Measurements from ENCODE around the gene PATE2.

PATE2 gene

GRCh38 chr11:125762445-125762844 is 16.2 kb downstream of the PATE2 start:
- H3K27me3 Mint-ChIP-seq = peaks cover 13% of the 10 kb centered on the region
- peaks cover 8% of the 10 kb centered on the region for H3K9me3 Mint-ChIP-seq (ENCODE audit: low read depth)
- no peaks in the 10 kb centered on the region for H3K4me1 Mint-ChIP-seq (ENCODE audit: low read depth)
- H3K36me3 Mint-ChIP-seq = no peaks in the 10 kb centered on the region
- no peak overlapping the region for H3K27ac Mint-ChIP-seq
- H3K4me3 Mint-ChIP-seq = no peak overlapping the region

- Mint-ChIP-seq H3K27me3 (peaks cover 23% of the 10 kb centered on the region), H3K36me3 (no peaks in the 10 kb centered on the region), H3K4me3 (no peak overlapping the region), H3K4me1 (ENCODE audit: low read depth) (no peaks in the 10 kb centered on the region), H3K9me3 (ENCODE audit: low read depth) (peaks cover 10% of the 10 kb centered on the region), H3K27ac (no peak overlapping the region)
Measured at GRCh38 chr11:125756050-125756449, 22.6 kb downstream of the PATE2 start.

- no peak overlapping the region for H3K4me3 Mint-ChIP-seq
Measured at GRCh38 chr11:125750629-125751028, 28.0 kb downstream of the PATE2 start.

GRCh38 chr11:125745979-125746378 is 32.6 kb downstream of the PATE2 start, which contains the start of gene PATE1:
PATE1 (plus strand) TSS chr11:125746279; CDS start chr11:125746305, 26 bp downstream.
- H3K4me1 Mint-ChIP-seq (ENCODE audit: low read depth) = no peaks in the 10 kb centered on the region
- no peaks in the 10 kb centered on the region for H3K36me3 Mint-ChIP-seq
- H3K9me3 Mint-ChIP-seq (ENCODE audit: low read depth) = no peaks in the 10 kb centered on the region
- H3K27ac Mint-ChIP-seq = no peak within 1 kb of the TSS
- H3K27me3 Mint-ChIP-seq = peaks cover 7% of the 10 kb centered on the region
- H3K4me3 Mint-ChIP-seq = no peak within 1 kb of the TSS

More at GRCh38 chr11:125750629-125751028, 28.0 kb downstream of the PATE2 start:
- Mint-ChIP-seq H3K9me3 (ENCODE audit: low read depth) (no peaks in the 10 kb centered on the region), H3K36me3 (no peaks in the 10 kb centered on the region), H3K27me3 (peaks cover 19% of the 10 kb centered on the region), H3K27ac (no peak overlapping the region), H3K4me1 (ENCODE audit: low read depth) (no peaks in the 10 kb centered on the region)

- Mint-ChIP-seq H3K36me3 (no peaks in the 10 kb centered on the region), H3K4me1 (ENCODE audit: low read depth) (no peaks in the 10 kb centered on the region), H3K27me3 (peaks cover 5% of the 10 kb centered on the region), H3K27ac (no peak overlapping the region), H3K4me3 (no peak overlapping the region), H3K9me3 (ENCODE audit: low read depth) (peaks cover under 1% of the 10 kb centered on the region)
Measured at GRCh38 chr11:125743681-125744080, 34.9 kb downstream of the PATE2 start.

GRCh38 chr11:125740617-125741016 is 38.0 kb downstream of the PATE2 start:
- Mint-ChIP-seq H3K4me3 (no peak overlapping the region), H3K36me3 (no peaks in the 10 kb centered on the region), H3K4me1 (ENCODE audit: low read depth) (no peaks in the 10 kb centered on the region), H3K9me3 (ENCODE audit: low read depth) (peaks cover 15% of the 10 kb centered on the region), H3K27me3 (peaks cover 9% of the 10 kb centered on the region), H3K27ac (no peak overlapping the region)

GRCh38 chr11:125728969-125729368 is 49.7 kb downstream of the PATE2 start:
- Mint-ChIP-seq H3K27ac (no peak overlapping the region), H3K9me3 (ENCODE audit: low read depth) (no peaks in the 10 kb centered on the region), H3K4me1 (ENCODE audit: low read depth) (no peaks in the 10 kb centered on the region), H3K27me3 (peaks cover 16% of the 10 kb centered on the region), H3K36me3 (no peaks in the 10 kb centered on the region), H3K4me3 (no peak overlapping the region)

Data from activated naive CD8-positive, alpha-beta T cell (primary cell).